ENCODE results near the gene RANBP3L.

The RANBP3L gene

DNA sequence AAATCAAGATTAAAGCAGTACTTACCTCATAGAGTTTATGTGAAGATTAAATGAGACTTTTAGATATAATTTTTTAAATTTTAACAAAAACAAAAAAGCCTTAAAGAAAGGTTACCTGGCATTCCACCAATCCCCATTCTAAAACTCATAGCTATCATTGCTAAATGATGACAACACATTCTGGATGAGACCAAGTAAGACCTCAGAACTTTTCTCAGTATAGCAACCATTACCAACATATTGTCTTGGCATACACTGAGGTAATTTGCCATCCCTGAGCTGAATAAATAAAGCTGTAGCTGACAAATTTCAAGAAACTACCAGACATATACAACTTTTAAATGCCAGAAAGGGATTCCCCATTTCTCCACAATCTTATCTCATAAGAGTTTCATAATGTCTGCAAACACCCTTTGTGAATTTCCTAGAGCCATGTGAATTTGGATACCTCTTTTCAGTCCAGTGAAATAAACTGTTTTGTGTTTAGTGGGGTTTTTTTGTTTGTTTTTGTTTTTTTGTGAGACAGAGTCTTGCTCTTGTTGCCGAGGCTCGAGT, 29.5 kb downstream of the RANBP3L start:
- Mint-ChIP-seq H3K27ac (no peak overlapping the region), H3K4me3 (no peak overlapping the region), H3K4me1 (peaks cover 2% of the 10 kb centered on the region), H3K36me3 (no peaks in the 10 kb centered on the region), H3K27me3 (peaks cover 2% of the 10 kb centered on the region), H3K9me3 (no peaks in the 10 kb centered on the region)
- DNase-seq (ENCODE audit: low spot score in 2 of 2) (no peak), ATAC-seq (ENCODE audit: low read depth) (no peak)

DNA sequence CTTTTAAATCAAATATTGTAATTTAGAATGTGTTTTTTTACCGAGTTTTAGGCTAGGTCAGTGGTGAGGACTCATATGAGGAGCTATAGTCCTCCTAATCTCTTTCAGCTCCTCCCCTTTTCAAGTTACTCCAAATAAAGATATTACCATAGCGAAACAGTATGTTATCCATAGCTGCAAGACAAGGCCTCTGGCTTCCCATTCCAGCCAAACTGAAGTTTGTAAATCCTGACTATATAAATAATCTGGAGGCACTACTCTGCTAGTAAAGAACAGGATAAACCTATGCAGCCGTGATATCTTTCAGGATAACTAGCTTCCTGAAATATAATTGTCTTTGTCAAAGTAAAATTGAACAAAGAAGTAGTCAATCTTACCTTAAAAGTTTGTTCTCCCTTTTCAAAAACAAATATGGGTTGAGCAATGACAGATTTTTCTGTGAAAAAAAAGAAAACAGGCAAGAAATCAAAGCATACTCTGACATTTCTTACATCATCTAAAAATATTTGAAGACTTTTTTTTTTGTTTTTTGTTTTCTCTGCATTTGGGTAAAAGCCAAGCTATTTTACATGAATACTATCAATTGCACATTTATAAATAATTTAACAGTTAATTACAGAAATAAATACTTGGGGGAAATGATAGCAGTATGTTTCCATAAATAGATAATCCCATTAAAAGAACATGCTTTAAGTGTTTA, 30.7 kb downstream of the RANBP3L start:
- Mint-ChIP-seq H3K4me3 (no peak overlapping the region), H3K9me3 (no peaks in the 10 kb centered on the region), H3K36me3 (no peaks in the 10 kb centered on the region), H3K27me3 (peaks cover 2% of the 10 kb centered on the region), H3K27ac (no peak overlapping the region), H3K4me1 (no peaks in the 10 kb centered on the region)
- DNase-seq (ENCODE audit: low spot score in 2 of 2) (no peak), ATAC-seq (ENCODE audit: low read depth) (no peak)

DNA sequence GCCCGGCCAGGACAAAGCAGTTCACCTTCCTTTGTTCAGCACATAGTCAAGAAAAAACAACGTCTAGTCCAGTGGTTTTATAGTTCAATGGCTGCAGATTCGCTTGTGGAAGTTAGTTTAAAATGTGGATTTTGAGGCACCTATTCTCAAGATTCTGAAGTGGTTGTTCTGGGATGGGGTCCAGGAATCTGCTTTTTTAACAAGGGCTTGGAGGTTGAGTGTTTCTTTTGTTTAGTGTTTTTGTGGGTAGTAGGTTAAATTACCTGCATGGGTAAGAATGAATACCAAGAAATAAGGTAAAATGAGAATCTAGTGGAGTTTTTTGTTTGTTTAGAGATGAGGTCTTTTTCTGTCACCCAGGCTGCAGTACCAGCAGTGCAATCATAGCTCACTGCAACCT, 31.5 kb downstream of the RANBP3L start:
- no peaks in the 10 kb centered on the region for H3K36me3 Mint-ChIP-seq
- H3K27me3 Mint-ChIP-seq = peaks cover 2% of the 10 kb centered on the region
- no peak overlapping the region for H3K27ac Mint-ChIP-seq
- no peaks in the 10 kb centered on the region for H3K4me1 Mint-ChIP-seq
- H3K9me3 Mint-ChIP-seq = no peaks in the 10 kb centered on the region
- no peak for DNase-seq (ENCODE audit: low spot score in 2 of 2)
- no peak overlapping the region for H3K4me3 Mint-ChIP-seq
- no peak for ATAC-seq (ENCODE audit: low read depth)

DNA sequence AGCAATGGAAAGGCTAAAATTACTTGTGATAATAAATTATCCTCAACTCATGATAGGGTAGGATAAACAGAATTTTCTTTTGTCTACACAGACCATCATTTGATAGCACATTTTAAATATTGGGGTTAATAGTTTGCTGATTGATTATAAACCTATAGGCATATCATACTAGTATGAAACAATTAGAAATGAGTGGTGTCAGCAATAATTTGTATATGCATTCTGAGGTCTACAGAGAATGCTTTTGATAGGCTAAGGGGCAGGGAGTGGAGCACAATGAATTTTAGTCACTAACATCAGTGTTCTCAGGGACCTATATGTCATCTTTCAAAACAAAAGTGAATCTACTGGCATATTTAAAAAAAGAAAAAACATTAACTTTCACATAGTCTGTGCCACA, 32.2 kb downstream of the RANBP3L start:
- DNase-seq (ENCODE audit: low spot score in 2 of 2) = no peak
- H3K9me3 Mint-ChIP-seq = no peaks in the 10 kb centered on the region
- no peak overlapping the region for H3K4me3 Mint-ChIP-seq
- H3K36me3 Mint-ChIP-seq = no peaks in the 10 kb centered on the region
- peaks cover 2% of the 10 kb centered on the region for H3K27me3 Mint-ChIP-seq
- no peaks in the 10 kb centered on the region for H3K4me1 Mint-ChIP-seq
- ATAC-seq (ENCODE audit: low read depth) = no peak
- no peak overlapping the region for H3K27ac Mint-ChIP-seq

DNA sequence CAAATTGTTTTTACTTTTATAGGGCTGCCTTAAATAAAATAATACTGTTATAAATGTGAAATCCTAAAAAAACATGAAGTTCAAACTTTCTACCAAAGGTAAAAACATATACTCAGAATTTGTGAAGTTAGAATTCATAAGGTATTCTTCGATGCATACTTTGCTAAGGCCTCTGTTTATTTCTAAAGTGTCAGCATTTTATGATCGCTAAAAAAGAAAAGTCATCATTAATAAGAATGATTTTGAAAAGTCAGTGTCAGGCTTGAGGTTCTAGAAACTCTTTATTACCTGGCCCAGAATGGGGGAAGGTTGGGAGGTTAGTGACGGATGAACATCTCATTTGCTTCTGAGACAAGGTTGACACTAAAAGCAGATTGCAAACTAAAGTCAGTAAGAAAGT, 33.8 kb downstream of the RANBP3L start:
- H3K27me3 Mint-ChIP-seq = peaks cover 2% of the 10 kb centered on the region
- DNase-seq (ENCODE audit: low spot score in 2 of 2) (no peak), ATAC-seq (ENCODE audit: low read depth) (no peak)
- H3K4me3 Mint-ChIP-seq = no peak overlapping the region
- no peaks in the 10 kb centered on the region for H3K9me3 Mint-ChIP-seq
- no peaks in the 10 kb centered on the region for H3K36me3 Mint-ChIP-seq
- H3K27ac Mint-ChIP-seq = no peak overlapping the region
- H3K4me1 Mint-ChIP-seq = no peaks in the 10 kb centered on the region

DNA sequence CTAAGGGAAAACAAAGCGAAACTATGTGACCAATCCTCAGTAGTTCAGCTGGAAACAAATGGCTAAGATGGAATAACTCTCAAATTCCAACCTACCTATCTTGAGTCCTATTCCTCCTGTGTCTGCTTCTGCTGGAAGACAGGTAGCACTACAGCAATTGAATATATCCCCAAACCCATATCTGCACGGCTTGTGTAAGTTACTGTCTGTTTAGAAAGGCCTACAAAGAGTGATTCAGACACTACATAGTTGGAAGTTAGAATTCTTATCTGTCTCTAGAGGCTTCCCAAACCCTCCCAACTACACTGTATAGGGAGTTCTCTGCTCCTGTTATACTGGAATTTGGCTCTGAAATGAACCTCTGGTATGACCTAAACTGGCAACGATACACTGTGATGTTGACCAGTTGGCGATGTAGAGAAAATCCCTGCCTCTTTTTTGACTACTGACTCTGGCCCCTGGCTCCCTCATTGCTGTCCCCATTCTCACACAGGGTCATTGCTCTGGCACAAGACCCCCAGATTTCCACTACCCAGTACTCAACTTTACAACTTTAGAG, 37.4 kb downstream of the RANBP3L start:
- DNase-seq (ENCODE audit: low spot score in 2 of 2) = no peak
- Mint-ChIP-seq H3K27me3 (peaks cover 5% of the 10 kb centered on the region), H3K4me3 (no peak overlapping the region), H3K36me3 (no peaks in the 10 kb centered on the region), H3K4me1 (no peaks in the 10 kb centered on the region), H3K27ac (no peak overlapping the region), H3K9me3 (no peaks in the 10 kb centered on the region)
- no peak for ATAC-seq (ENCODE audit: low read depth)

DNA sequence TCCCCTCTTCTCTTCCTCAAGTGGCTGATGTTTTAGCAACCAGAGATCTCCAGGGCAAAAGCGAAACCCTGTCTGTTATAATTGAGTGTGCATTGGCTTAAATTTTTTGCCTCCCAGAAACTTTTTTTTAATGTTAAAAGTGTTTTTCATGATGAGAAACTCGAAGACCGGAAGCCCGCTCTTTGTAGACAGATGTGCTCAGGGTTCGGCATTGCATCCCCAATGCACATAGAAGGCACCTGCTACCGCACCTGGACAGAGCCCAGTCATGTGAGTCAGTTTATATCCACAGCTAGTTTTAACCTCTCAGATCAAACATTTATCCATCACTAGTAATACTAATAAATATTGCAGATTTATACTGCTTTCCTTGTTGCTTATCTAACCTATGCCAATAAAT, 40.5 kb downstream of the RANBP3L start:
- no peak for ATAC-seq (ENCODE audit: low read depth)

DNA sequence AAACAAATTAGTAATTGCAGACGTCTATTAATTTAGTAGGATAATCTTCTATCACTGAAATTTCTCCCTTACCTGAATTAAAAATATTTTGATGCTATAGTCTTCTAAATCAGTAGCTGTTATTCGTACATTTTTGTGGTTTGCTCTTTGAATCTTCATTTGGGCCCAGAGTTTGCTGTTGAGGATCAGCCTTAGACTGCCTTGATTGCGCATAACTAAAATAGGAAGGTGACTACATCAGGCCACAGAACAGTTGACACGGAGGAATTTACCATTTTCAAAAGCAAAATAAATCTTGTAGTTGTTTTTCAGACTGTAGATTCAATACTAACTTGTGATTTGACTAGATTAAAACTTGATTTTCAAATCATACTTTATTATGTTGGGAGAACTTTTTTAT, 48.1 kb downstream of the RANBP3L start:
- no peaks in the 10 kb centered on the region for H3K9me3 Mint-ChIP-seq
- no peaks in the 10 kb centered on the region for H3K4me1 Mint-ChIP-seq
- H3K27ac Mint-ChIP-seq = no peak overlapping the region
- H3K36me3 Mint-ChIP-seq = no peaks in the 10 kb centered on the region
- no peak for DNase-seq (ENCODE audit: low spot score in 2 of 2)
- ATAC-seq (ENCODE audit: low read depth) = no peak
- H3K4me3 Mint-ChIP-seq = no peak overlapping the region
- H3K27me3 Mint-ChIP-seq = peaks cover 3% of the 10 kb centered on the region

More for the DNA sequence above, 40.5 kb downstream of the RANBP3L start:
- Mint-ChIP-seq H3K27ac (no peak overlapping the region), H3K4me1 (no peaks in the 10 kb centered on the region), H3K27me3 (peaks cover 8% of the 10 kb centered on the region), H3K4me3 (no peak overlapping the region), H3K9me3 (no peaks in the 10 kb centered on the region), H3K36me3 (no peaks in the 10 kb centered on the region)
- DNase-seq (ENCODE audit: low spot score in 2 of 2) = no peak

GRCh38 chr5:36252722-36253365, 48.9 kb downstream of the RANBP3L start:
- H3K27ac Mint-ChIP-seq = no peak overlapping the region
- no peaks in the 10 kb centered on the region for H3K36me3 Mint-ChIP-seq
- ATAC-seq (ENCODE audit: low read depth) (no peak), DNase-seq (ENCODE audit: low spot score in 2 of 2) (no peak)
- H3K4me3 Mint-ChIP-seq = no peak overlapping the region
- H3K9me3 Mint-ChIP-seq = no peaks in the 10 kb centered on the region
- H3K4me1 Mint-ChIP-seq = no peaks in the 10 kb centered on the region
- peaks cover 3% of the 10 kb centered on the region for H3K27me3 Mint-ChIP-seq

GRCh38 chr5:36251218-36251617, 50.5 kb downstream of the RANBP3L start:
- Mint-ChIP-seq H3K27me3 (no peaks in the 10 kb centered on the region), H3K36me3 (no peaks in the 10 kb centered on the region), H3K27ac (no peak overlapping the region), H3K9me3 (no peaks in the 10 kb centered on the region), H3K4me3 (no peak overlapping the region), H3K4me1 (no peaks in the 10 kb centered on the region)
- DNase-seq (ENCODE audit: low spot score in 2 of 2) = no peak
- no peak for ATAC-seq (ENCODE audit: low read depth)

DNA sequence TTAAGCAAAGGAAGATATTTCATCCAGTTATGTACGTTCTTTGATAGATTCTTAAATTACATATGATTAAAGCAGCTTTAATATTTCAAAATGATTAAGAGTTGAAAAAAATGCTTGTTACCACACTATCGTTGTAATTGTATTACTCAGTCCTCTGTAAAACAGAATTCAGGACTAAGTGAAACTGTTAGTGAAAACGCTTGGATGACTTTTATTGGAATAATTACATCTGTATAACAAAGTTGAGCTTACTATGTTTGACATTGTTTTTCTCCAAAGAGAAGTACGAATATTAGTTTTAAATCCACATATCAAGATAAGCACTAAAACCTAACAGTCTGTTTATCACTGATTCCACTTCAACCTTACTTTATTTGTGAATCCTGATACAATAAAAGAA, 51.3 kb downstream of the RANBP3L start:
- H3K27ac Mint-ChIP-seq = no peak overlapping the region
- no peaks in the 10 kb centered on the region for H3K27me3 Mint-ChIP-seq
- H3K4me1 Mint-ChIP-seq = no peaks in the 10 kb centered on the region
- H3K36me3 Mint-ChIP-seq = no peaks in the 10 kb centered on the region
- no peak overlapping the region for H3K4me3 Mint-ChIP-seq
- H3K9me3 Mint-ChIP-seq = no peaks in the 10 kb centered on the region
- DNase-seq (ENCODE audit: low spot score in 2 of 2) (no peak), ATAC-seq (ENCODE audit: low read depth) (no peak)

- Mint-ChIP-seq H3K36me3 (no peaks in the 10 kb centered on the region), H3K27me3 (no peaks in the 10 kb centered on the region)
Observed at GRCh38 chr5:36246036-36246800, 55.5 kb downstream of the RANBP3L start.

GRCh38 chr5:36244076-36244475, 57.6 kb downstream of the RANBP3L start:
- Mint-ChIP-seq H3K4me3 (peak overlapping the region; percentile 12), H3K27me3 (no peaks in the 10 kb centered on the region), H3K9me3 (no peaks in the 10 kb centered on the region), H3K27ac (peak overlapping the region; percentile 89), H3K4me1 (peaks cover 24% of the 10 kb centered on the region), H3K36me3 (no peaks in the 10 kb centered on the region)
- ATAC-seq (ENCODE audit: low read depth) (no peak), DNase-seq (ENCODE audit: low spot score in 2 of 2) (no peak)

More at GRCh38 chr5:36246036-36246800, 55.5 kb downstream of the RANBP3L start:
- ATAC-seq (ENCODE audit: low read depth) (no peak), DNase-seq (ENCODE audit: low spot score in 2 of 2) (no peak)
- Mint-ChIP-seq H3K4me1 (peaks cover 13% of the 10 kb centered on the region), H3K9me3 (no peaks in the 10 kb centered on the region), H3K4me3 (no peak overlapping the region), H3K27ac (no peak overlapping the region)

DNA sequence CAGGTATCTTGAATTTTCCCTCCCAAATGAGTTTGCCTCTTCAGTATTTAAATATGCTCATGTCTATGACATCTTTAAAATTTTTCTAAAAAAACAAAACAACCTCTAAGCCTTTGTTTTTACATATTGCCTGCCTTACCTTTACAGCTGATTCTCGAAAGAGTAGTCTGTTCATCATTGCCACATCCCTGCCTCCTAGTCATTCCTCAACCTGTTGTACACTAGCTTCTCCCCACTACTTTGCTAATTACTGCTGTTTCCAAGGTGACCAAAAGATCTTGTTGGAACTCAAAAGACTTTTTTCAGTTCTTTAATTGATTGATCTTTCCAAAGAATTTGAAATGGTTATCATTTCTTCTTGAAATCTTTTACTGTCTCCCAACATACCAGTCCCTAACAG, 58.0 kb downstream of the RANBP3L start:
- Mint-ChIP-seq H3K4me3 (peak overlapping the region; percentile 12), H3K4me1 (peaks cover 27% of the 10 kb centered on the region), H3K9me3 (no peaks in the 10 kb centered on the region), H3K36me3 (no peaks in the 10 kb centered on the region), H3K27me3 (no peaks in the 10 kb centered on the region), H3K27ac (peak overlapping the region; percentile 89)
- DNase-seq (ENCODE audit: low spot score in 2 of 2) = no peak
- no peak for ATAC-seq (ENCODE audit: low read depth)
